Epidermal melanocyte (primary cell): ENCODE measurements around the gene DNAH17.

Experiments
- DNase-seq: peaks from one replicate; pipeline ENCODE4 v3.0.0; 2011; ENCODE audit warnings: low spot score; ENCODE audit not compliant: insufficient read length

DNAH17 gene

DNA sequence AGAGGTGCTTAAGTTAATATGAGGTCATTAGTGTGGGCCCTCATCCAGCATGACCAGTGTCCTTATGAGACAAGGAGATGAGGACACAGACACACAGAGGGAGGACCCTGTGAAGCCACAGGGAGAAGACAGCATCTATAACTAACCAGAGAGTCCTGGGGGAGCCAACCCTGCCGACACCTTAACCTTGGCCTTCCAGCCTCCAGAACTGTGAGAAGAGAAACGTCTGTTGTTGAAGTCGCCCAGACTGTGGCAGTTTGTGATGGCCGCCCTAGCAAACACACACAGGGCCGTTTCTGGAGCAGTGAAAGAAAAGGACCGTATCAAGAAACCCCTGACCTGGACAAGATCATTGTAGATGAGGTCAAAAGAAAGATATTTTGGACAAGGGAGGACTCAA is 26.7 kb downstream of the DNAH17 start:
- DNase-seq, result no peak

DNA sequence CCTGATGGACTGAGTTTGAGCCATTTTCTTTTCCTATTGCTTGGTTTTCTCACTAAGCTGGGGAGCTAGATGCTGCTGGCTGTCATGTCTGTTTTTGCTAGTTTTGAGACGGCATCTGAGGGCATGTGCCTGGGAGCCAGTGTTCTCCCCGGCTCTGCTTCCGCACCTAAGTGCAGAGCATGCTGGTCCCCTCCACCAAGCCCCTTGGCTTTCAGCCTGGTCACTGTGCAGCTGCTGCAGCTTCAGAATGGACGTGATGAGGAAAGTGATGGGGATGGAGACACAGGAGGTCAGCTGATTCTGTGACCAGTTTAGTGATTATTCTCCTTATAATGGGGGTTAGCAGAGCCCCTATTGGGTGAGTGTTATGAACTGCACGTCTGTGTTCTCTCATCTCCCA is 28.5 kb downstream of the DNAH17 start:
- DNase-seq, result no peak

DNA sequence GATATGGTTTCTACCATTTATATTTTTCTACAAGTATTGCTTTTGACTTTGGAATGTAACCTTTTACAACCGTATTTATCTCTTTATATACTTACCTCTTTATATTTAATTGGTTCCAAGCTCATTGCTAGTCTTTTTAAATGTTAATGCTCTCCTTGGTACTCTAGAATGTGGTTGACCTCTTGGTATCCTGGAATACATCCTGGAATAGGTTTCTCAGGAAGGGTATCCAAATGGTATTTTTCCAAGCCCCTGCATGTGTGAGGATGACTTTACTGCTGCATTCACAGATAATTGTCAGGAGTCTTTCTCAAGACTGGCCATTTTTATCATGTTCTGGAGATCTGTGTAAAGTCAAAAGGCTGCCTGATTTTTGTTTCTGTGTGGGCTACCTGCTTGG is 30.2 kb downstream of the DNAH17 start:
- DNase-seq, result no peak

DNA sequence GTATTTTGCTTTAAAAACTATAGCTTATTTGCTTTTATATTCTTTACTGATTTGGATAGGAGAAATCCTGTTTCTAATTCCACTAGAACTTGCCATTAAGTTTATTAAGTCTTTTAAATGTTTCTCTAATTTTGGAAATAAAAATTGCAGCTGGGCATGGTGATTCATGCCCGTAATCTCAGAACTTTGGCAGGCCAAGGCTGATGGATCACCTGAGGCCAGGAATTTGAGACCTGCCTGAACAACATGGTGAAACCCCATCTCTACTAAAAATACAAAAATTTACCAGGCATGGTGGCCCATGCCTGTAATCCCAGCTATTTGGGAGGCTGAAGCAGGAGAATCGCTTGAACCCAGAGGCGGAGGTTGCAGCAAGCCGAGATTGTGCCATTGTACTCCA is 30.7 kb downstream of the DNAH17 start:
- DNase-seq, result no peak

DNA sequence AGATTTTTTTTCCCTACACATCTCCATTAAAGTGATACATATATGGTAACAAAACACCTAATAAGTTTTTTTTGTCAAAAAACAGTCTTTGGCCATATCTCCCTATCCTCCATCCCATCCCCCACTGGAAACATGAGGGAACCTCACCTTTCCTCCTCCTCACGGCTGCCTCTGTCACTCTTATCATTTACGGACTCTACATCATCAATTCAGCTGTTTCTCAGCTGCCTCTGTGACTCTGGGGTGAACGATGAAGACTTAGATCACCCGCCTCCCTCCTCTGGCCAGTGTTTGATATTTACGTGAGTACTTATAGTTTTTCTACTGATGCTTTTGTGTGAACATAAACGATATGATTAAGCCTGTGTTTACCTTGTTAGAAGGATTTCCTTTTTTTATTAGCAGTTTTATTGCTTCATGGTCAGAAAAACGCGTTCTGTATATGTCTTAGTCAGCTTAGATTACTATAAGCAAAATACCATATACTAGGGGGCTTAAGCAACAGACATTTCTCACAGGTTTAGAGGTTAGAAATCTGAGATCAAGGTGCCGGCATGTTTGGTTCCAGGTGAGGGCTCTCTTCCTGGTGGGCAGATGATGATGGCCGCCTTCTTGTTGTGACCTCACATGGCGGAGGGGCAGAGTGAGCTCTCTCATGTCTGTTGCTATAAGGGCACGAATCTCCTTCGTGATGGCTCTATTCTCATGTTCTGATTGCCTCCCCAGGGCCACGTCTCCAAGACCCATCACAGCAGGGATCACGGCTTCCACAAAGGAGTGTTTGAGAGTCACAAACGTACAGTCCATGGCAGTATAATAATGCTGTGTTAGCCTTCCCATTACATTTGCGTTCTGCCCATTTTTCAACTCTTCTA is 32.1 kb downstream of the DNAH17 start:
- no peak for DNase-seq

DNA sequence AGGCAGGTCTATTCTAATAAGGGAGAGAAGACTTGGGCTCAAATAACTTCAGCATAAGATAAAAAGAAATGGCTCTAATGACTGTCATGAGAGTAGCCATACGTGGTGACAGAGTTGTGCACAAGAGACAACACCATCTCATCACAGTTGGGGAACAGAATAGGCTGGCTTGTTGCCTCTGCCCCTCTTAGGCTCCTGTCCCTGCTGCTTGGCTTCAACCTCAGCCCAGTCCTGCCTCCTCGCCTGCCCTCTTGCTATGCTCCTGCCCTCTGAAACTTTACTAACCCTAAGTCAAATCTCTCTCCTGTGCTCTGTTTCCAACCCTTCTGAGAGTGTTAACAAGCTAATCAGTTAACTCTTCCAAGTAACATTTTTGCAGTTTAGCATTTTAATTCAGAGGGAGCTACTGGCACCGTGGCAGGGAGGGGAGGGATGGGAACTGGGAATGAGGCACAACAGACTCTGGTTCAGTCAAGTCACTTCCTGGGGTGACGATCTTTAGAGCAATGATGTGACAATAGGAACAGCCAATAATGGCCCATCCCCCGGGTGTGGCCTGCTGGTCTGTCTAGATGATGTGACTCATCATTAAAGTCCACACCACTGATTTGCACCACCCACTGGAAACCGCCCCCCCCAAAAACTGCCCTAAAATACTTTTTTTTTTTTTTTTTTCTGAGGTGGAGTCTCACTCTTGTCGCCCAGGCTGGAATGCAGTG is 35.5 kb downstream of the DNAH17 start:
- no peak for DNase-seq

DNA sequence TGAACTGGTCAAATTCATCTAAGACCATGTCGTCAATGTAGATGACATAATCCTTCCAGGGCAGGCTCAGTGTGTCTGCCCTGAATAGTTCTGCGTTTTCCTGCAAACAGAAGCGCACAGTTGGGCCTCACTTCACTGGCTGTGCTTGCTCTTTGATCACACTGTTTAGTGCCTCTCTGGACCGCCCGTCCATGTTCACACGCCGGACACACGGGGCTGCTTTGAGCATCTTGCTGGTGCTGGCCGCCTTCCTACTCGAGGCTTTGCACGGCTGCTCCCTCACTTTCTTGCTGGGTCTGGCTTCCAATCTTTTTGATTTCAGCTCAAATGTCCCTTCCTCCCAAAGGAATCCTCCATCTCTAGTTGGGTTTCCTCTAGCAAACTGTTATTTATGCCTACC is 37.4 kb downstream of the DNAH17 start:
- DNase-seq, result no peak

DNA sequence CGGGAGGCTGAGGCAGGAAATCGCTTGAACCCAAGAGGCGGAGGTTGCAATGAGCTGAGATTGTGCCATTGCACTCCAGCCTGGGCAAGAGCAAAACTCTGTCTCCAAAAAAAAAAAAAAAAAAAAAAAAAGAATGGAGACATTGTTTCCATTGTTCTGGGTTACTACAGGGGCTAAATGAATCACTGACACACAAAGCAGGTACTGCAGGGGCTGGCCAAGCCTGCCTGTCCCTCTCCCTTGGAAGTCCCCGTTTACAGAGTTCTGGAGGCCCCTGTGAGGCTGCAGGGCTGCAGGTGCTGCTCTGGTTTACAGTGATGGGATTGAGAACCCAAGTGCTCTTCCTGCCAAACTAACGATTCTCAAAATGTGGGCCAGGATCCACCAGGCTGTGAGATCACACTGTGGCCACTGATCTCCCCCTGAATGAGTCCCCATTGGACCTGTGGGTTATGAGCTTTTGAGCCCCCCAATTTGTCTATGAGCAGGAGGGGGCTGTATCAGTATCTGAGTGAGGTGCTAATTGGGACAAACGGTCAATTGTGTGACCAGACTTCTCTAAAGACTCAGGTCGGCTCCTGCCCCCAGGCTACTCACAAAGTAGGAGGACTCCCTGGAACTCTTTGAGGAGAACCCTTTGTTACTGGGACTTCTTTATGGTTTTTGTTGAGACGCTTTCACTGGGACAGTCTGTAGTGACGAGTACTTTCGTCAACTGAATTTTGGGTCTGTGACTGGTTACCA is 39.0 kb downstream of the DNAH17 start:
- DNase-seq, result no peak

DNA sequence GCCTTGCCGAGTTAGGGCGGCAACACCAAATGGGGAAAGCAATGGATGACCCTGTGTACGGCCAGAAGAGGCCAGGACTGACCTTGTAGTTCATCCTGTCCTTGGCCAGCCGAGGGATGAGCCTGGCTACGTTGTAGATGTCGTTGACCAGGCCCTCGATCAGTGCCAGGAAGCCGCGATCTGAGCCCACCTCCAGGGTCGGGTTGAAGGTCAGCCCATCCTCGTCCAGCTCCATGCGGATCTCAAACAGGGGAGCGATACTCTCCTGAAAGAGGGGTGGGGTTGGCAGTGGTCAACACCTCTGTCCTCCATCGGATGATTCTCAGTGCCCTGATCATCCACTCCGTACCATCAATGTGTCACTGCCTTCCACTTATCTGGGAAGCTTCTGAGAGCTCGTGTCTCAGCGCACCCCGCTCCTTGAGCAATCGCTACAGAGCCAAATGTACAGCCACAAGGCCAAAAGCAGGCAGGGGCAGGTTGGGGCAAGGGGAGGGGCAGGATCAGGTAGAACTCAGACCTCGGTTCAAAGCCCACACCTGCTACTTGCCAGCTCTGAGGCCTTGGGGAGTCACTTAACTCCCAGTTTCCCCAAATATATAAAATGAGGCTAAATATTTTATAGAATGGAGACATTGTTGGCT is 39.9 kb downstream of the DNAH17 start:
- no peak for DNase-seq

DNA sequence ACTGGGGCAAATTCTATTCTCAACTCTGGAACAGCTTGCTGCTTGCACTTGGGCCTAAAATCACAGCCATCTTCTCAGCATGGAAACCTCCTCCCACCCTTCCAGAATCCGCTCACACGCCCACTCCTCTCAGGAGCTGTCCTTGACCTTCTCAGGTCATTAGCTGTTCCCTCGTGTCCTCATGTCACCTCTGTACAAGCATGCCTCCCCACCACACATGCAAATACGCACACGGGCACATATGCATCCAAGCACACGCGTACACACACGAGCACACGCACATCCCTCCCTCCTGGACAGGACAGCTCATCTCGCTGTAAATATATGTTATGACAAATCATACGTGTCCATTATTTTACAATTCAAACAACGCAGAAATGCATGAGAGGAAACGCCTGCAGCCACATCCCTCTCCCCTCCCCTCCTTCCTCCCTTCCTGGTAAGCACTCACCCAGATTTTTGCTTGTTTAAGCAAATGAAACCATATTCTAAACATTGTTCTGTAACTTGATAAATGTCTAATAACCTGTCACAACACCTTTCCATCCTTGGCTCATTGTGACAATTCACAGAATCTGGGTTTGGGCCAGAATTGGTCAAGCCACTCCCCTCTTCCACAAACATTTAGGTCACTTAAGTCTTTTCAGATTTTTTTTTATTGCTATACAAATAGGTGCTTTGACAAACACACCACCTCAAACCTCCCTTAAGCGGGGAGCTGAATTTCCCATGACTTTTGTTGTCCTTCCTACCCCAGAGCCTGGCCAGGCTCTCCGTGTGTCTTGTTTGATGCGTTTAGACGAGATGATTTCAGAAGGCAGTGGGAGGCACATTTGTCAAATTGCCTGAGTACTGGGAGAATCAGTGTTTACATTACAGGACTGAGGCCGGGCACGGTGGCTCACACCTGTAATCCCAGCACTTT is 41.7 kb downstream of the DNAH17 start:
- DNase-seq, result no peak

DNA sequence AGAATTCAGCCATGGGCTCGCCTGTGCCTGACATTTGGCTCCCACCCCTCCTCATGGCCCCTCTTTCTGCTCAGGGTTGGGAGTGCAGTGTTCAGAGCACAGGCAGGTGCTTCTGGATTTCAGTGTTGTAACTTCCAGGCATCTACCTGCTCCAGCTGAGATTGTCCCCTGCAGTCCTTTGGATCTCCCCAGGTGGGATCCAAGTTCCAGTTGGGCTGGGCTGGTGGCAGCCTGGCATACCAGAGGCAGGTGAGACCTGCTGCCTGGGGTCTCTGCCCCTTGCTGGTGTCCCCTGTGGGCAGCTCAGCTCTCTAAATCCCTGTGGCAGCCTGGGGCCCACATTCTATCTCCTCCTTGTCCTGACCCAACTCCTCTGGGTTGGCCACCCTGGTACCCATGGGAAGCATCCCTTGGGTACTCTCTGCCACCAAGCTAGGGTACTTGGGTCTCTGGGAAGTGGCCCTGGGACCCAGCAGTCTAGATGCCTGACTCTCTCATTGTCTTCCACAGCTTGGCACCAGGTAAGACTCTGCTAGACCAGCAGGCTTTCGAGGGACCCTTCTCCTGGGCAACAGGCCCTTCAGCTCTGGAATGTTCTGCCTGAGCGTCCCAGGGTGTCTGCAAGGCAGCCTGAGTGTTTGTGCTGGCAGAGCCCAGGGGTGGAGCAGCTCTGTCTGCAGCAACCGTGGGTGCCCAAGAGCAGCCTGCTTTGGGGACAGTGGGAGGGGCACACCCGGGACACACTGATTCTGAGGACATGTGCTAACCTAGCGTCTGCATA is 42.5 kb downstream of the DNAH17 start:
- no peak for DNase-seq

DNA sequence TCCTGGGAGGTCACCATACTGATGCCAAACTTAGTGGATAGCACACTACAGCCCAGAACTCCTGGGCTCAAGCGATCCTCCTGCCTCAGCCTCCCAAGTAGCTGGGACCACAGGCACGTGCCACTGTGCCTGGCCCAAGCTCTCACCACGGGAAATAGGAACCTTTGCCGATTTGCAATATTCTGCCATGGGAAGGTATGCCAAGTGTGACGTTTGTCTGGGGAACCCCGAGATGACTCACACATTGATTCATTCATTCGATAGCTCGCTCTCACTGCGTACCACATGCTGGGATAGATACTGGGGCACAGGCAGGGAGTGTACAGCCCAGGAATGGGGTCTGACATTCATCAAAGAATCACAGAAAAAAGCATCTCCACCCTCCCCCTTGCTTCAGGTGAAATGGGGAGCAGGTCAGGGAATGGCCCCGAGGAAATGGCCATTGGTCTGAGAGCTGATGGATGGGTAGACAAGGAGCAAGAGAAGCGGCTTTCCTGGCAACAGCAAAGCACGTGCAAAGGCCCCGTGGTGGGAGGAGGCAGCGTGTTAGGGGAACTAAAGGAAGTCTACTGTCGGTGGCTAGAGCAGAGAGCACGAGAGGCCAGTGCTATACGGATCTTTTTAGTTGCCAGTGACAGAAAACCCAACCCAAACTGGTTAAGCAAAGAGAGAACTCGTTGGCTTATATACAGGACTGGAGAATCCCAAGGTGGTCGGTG is 44.1 kb downstream of the DNAH17 start:
- DNase-seq, result no peak

DNA sequence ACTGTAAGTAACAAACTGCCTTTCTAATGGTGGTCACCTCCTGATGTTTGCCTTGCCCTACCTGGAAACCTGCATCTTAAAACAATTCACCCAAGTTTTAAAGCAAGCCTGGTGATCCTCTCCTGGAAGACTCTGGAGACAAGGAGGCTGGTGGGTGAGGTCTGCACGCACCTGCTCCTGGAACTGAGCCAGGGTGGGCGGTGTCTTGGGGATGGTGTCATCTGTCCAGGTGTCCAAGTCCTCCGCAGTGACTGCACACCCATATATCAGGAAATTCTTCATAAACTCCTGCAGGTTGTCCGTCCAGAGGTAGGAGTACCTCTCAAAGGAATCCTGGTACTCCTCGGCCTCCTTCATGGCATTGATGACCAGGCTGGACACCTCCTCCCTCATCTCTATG is 44.9 kb downstream of the DNAH17 start:
- DNase-seq, result no peak

DNA sequence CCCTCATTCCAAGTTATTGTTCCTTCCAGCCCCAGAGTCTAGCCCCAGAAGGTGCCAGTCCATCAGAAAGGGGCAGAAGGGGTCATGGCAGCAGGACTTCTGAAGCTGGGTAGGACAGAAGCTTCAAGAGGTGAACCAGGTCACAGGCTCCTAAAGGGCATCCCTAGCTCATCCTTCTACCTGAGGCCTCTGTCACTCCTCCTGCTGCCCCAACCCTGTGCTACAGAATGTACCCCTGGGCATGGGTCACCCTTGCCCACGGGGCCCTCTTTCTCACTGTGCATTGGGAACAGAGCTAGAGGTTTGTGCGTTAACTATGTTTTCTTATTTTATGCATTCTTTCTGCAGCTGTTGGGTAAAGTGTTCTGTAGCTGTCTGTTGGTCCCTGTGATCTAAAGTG is 46.5 kb downstream of the DNAH17 start:
- no peak for DNase-seq

DNA sequence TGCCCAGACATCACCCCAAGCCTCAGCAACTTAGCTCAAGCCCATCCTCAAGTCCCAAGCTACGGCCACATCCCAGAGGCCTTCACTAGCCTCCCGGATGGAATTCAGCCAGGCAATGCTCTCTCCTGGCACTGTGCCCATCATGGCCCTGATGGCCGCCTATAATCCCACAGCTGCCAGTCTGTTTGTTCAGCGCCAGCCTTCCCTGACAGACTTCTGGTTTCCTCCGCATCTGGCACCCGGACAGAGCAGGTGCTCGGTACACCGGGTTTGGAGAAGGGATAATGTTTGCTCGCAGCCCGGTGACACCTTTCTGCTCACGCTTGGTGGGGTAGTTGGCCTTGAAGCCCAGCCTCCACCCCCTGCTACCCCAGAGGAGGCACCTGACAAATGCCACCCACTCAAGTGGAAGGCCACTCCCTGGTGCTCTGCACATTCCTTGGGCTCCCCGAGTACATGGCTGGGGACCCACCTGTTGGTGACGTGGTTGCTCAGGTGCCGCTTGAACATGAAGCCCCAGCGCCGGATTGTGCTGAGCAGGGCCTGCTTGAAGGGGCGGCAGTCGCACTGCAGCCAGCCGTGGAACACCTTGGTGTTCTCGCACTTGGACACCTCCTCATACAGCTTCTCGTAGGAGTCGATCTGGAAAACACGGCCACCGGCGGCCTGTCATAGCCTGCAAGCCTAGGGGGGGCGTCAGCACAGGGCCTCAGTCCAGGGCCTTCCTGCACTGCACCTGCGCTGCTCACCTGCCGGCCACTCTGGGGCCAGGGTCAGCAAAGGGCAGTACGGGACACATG is 47.1 kb downstream of the DNAH17 start:
- no peak for DNase-seq

DNA sequence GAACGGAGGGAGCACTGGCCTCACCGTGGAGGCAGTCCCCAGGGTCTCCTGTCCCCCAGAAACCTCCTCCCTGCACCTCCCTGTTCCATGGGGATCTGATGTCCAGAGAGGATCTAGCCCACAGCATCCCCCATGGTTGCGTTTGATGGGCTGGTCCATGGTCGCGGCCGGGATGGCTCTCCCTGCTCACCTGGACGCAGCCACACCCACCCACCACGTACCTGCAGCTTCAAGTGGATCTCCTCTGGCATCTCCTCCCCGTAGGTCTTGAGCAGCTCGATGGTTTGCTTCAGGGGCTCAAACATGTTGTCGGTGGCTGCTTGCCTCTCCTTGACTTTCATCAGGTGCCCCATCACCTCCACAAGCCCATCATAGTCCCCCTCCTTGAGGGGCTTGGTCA is 47.9 kb downstream of the DNAH17 start:
- no peak for DNase-seq

DNA sequence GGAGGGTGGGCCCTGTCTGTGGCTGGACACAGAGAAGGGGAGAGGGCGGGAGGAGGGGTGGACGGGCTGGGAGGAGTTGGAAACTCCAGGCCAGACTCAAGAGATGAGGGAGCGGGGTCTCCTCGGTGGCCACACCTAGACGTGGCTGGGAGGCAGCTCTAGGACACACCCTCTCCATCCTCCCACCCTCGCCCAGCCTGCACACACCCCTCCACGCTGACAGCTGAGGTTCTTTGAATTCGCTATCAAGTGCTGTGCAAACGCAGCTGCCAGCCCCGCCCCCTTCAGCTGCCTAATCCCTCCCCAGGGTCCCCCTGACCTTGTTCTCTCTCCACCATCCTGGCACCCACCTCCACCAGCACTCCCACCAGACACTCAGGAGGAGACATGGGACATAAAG is 48.7 kb downstream of the DNAH17 start:
- DNase-seq, result no peak

DNA sequence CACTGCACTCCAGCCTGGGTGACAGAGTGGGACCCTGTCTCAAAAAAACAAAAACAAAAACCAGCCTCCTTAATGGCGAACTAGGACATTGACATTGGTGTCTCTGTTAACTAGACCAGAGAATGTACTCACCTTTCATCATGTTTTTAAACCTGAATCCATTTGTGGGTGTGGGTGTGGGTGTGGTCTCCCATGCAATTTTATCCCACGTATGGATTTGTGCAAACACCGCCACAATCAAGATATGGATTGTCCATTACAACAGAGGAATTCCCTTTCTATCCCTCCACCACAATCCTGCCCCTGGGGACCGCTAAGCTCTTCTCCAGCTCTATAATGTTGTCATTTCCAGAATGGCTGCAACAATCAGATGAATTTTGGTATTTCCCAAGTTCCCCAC is 49.9 kb downstream of the DNAH17 start:
- DNase-seq, result no peak
